Adrenal gland (tissue), 5 donors: ENCODE results near the gene ANAPC16.

Experiments used
- CTCF ChIP-seq, 6 experiments: fragments of 450-650 bp in 4 of 6; fragments of 200-600 bp in 2 of 6; sonication (generic) in 1 of 6; IDR thresholded peaks; 1 replicate in 5 of 6; 2 replicates in 1 of 6; pipeline versions ENCODE4 v1.5.1 to v1.8.0; 2016 to 2021; ENCODE audit warnings: antibody characterized with exemption in 6 of 6, mild to moderate bottlenecking in 2 of 6, moderate library complexity in 1 of 6
- POLR2A ChIP-seq, 2 donors: fragments of 450-650 bp; IDR thresholded peaks; one replicate each; pipeline ENCODE4 v1.6.1; 2017; ENCODE audit warnings: antibody characterized with exemption in 2 of 2, mild to moderate bottlenecking in 2 of 2, moderate library complexity in 1 of 2
- donor health status: DM: no; HTN: no; CAD: no.

GRCh38 chr10:72245949-72246525 is 30.2 kb downstream of the ANAPC16 start:
- TF ChIP-seq CTCF (IDR thresholded peaks at IDR 0.05) (no peak), POLR2A (IDR thresholded peaks at IDR 0.05) (no peak)
